ENCODE measurements around the gene GNPTAB.
"Not testable (repeated sequence)": the region's sequence is repeated elsewhere in the genome, so short reads cannot be mapped to it uniquely, and the experiment has no call there.

The GNPTAB gene

GRCh38 chr12:101850199-101850598 lies 19.4 kb upstream of the GNPTAB start:
- DNase-seq: no peak

- DNase-seq: no peak
These were observed 16.6 kb upstream of the GNPTAB start for GRCh38 chr12:101847325-101847724.

- no peak for DNase-seq
These were observed 14.5 kb upstream of the GNPTAB start for GRCh38 chr12:101845137-101845711.

- no peak for DNase-seq
These were observed 10.3 kb upstream of the GNPTAB start for GRCh38 chr12:101841069-101841468.

- DNase-seq: peak; percentile 73
These were observed 8.8 kb upstream of the GNPTAB start for GRCh38 chr12:101839324-101840283.

GRCh38 chr12:101838628-101839323 lies 8.0 kb upstream of the GNPTAB start:
- no peak for DNase-seq

GRCh38 chr12:101832030-101832429 lies 1.3 kb upstream of the GNPTAB start:
- DNase-seq: no peak

- no peak for DNase-seq
These were observed 956 bp downstream of the GNPTAB start for GRCh38 chr12:101829639-101830366.

- no peak for DNase-seq
These were observed 2.1 kb downstream of the GNPTAB start for GRCh38 chr12:101828463-101829196.

GRCh38 chr12:101826766-101827368 lies 3.9 kb downstream of the GNPTAB start:
- no peak for DNase-seq

GRCh38 chr12:101824831-101825230 lies 5.9 kb downstream of the GNPTAB start:
- no peak for DNase-seq

- DNase-seq: peak; percentile 53
These were observed 6.9 kb downstream of the GNPTAB start for GRCh38 chr12:101823891-101824290.

- no peak for DNase-seq
These were observed 7.7 kb downstream of the GNPTAB start for GRCh38 chr12:101823039-101823438.

GRCh38 chr12:101819467-101819866 lies 11.3 kb downstream of the GNPTAB start:
- DNase-seq: no peak

GRCh38 chr12:101818689-101819088 lies 12.1 kb downstream of the GNPTAB start:
- DNase-seq: not testable (repeated sequence)

- no peak for DNase-seq
These were observed 17.6 kb downstream of the GNPTAB start for GRCh38 chr12:101813117-101813516.

GRCh38 chr12:101812716-101813115 lies 18.0 kb downstream of the GNPTAB start:
- not testable (repeated sequence) for DNase-seq

GRCh38 chr12:101811342-101811741 lies 19.4 kb downstream of the GNPTAB start:
- not testable (repeated sequence) for DNase-seq

GRCh38 chr12:101809208-101809607 lies 21.6 kb downstream of the GNPTAB start:
- DNase-seq: no peak

GRCh38 chr12:101806265-101806664 lies 24.5 kb downstream of the GNPTAB start:
- DNase-seq: no peak

- DNase-seq: no peak
These were observed 26.4 kb downstream of the GNPTAB start for GRCh38 chr12:101804409-101804808.

GRCh38 chr12:101803978-101804377 lies 26.8 kb downstream of the GNPTAB start:
- DNase-seq: no peak
